Endothelial cell (in vitro differentiated cells): ENCODE measurements around the gene PEAK3. TPM values are rescaled to one million over a fixed set of nuclear protein-coding genes. Genes with fewer than 3 reads are reported as not detected.
A peak's percentile ranks its signal among the peaks of the same experiment; 100 is the strongest.

Source experiments
- DNase-seq: peaks from one replicate; pipeline ENCODE4 v3.0.0; 2021; ENCODE audit warnings: low spot score
- H3K27ac Mint-ChIP-seq: one replicate; pipeline ENCODE4 v1.8.0; 2021; ENCODE audit warnings: mixed read lengths, inconsistent platforms; ENCODE audit not compliant: unreplicated experiment
- H3K27me3 Mint-ChIP-seq: one replicate; pipeline ENCODE4 v1.8.0; 2021; ENCODE audit warnings: mild to moderate bottlenecking, moderate library complexity, mixed read lengths, inconsistent platforms; ENCODE audit not compliant: unreplicated experiment
- H3K36me3 Mint-ChIP-seq: one replicate; pipeline ENCODE4 v1.8.0; 2021; ENCODE audit warnings: mild to moderate bottlenecking, low read depth, mixed read lengths, inconsistent platforms; ENCODE audit not compliant: unreplicated experiment
- H3K4me1 Mint-ChIP-seq: one replicate; pipeline ENCODE4 v1.8.0; 2021; ENCODE audit warnings: mild to moderate bottlenecking, mixed read lengths, inconsistent platforms; ENCODE audit not compliant: unreplicated experiment
- H3K4me3 Mint-ChIP-seq: one replicate; pipeline ENCODE4 v1.8.0; 2021; ENCODE audit warnings: mild to moderate bottlenecking, mixed read lengths, inconsistent platforms; ENCODE audit not compliant: unreplicated experiment
- H3K9me3 Mint-ChIP-seq: one replicate; pipeline ENCODE4 v1.8.0; 2021; ENCODE audit warnings: mixed read lengths, inconsistent platforms; ENCODE audit not compliant: unreplicated experiment
- CTCF ChIP-seq: fragments of 200-600 bp; sonication (generic); IDR thresholded peaks from one replicate; pipeline ENCODE4 v1.5.0; 2021; ENCODE audit warnings: antibody characterized with exemption; ENCODE audit not compliant: unreplicated experiment
- total RNA-seq: library from RNA; stranded (reverse); fragmentation: NEBNext Ultra II Directional; extraction: Animal tissue kit (Norgen Biotek cat#: 25700); gene quantifications from one replicate; pipeline ENCODE4 v1.2.1, GENCODE V29; 2021; ENCODE audit not compliant: unreplicated experiment

Gene PEAK3
- total RNA-seq, 1 donor from 2014 or later = 0.97 TPM

- DNase-seq = no peak
- no peak for TF ChIP-seq CTCF
- H3K4me3 Mint-ChIP-seq = no peak within 1 kb of the TSS
- H3K36me3 Mint-ChIP-seq = no peaks in the 10 kb centered on the region
- H3K4me1 Mint-ChIP-seq = peaks cover 5% of the 10 kb centered on the region
- no peak within 1 kb of the TSS for H3K27ac Mint-ChIP-seq
- peaks cover 7% of the 10 kb centered on the region for H3K27me3 Mint-ChIP-seq
- H3K9me3 Mint-ChIP-seq = no peaks in the 10 kb centered on the region
Observed at GRCh38 chr19:2255982-2256685, 25.8 kb downstream of the PEAK3 start, which contains the start of gene JSRP1. TSS of gene JSRP1 (minus strand) at chr19:2256417. CDS start at chr19:2255314, 1,103 bp downstream.

GRCh38 chr19:2255112-2255845 is 26.7 kb downstream of the PEAK3 start:
- H3K27me3 Mint-ChIP-seq = peaks cover 7% of the 10 kb centered on the region
- H3K4me3 Mint-ChIP-seq = no peak overlapping the region
- peaks cover 5% of the 10 kb centered on the region for H3K4me1 Mint-ChIP-seq
- no peaks in the 10 kb centered on the region for H3K9me3 Mint-ChIP-seq
- no peak for DNase-seq
- no peak for TF ChIP-seq CTCF
- H3K36me3 Mint-ChIP-seq = no peaks in the 10 kb centered on the region
- no peak overlapping the region for H3K27ac Mint-ChIP-seq

GRCh38 chr19:2254064-2254872 is 27.7 kb downstream of the PEAK3 start:
- no peaks in the 10 kb centered on the region for H3K9me3 Mint-ChIP-seq
- peak; percentile 82 for DNase-seq
- H3K36me3 Mint-ChIP-seq = no peaks in the 10 kb centered on the region
- peak overlapping the region; percentile 65 for H3K4me3 Mint-ChIP-seq
- peaks cover 5% of the 10 kb centered on the region for H3K4me1 Mint-ChIP-seq
- peaks cover 8% of the 10 kb centered on the region for H3K27me3 Mint-ChIP-seq
- H3K27ac Mint-ChIP-seq = peak overlapping the region; percentile 48
- TF ChIP-seq CTCF = no peak

GRCh38 chr19:2253106-2254063 is 28.6 kb downstream of the PEAK3 start:
- no peaks in the 10 kb centered on the region for H3K36me3 Mint-ChIP-seq
- no peaks in the 10 kb centered on the region for H3K9me3 Mint-ChIP-seq
- no peak for DNase-seq
- H3K4me1 Mint-ChIP-seq = peaks cover 5% of the 10 kb centered on the region
- peak overlapping the region; percentile 65 for H3K4me3 Mint-ChIP-seq
- peaks cover 8% of the 10 kb centered on the region for H3K27me3 Mint-ChIP-seq
- H3K27ac Mint-ChIP-seq = peak overlapping the region; percentile 48
- peak; percentile 0 for TF ChIP-seq CTCF
